ENCODE measurements around the gene NDUFAF7. TPM values are rescaled to one million over a fixed set of nuclear protein-coding genes. Genes with fewer than 3 reads are reported as not detected.
A peak's percentile ranks its signal among the peaks of the same experiment; 100 is the strongest.

NDUFAF7 gene
- total and polyA plus RNA-seq, 2 of the 13 experiments (the other 11 are each of a cell fraction or from before 2014, with no cell fraction given) = 27.0 to 40.8 TPM

- TF ChIP-seq ZNF879 (CRISPR knock-in tag; IDR thresholded peaks at IDR 0.05) (peak; percentile 93; the same call in 1 of the 2 replicates), ZNF788 (CRISPR knock-in tag; IDR thresholded peaks at IDR 0.05; ENCODE audit: borderline replicate concordance) (peak; percentile 95; the same call in 1 of the 2 replicates), E2F2 (CRISPR knock-in tag; IDR thresholded peaks at IDR 0.05; ENCODE audit: borderline replicate concordance) (no peak), ZNF280B (CRISPR knock-in tag; IDR thresholded peaks at IDR 0.05; ENCODE audit: borderline replicate concordance) (peak; percentile 99), MTERF4 (CRISPR knock-in tag; IDR thresholded peaks at IDR 0.05) (no peak), SMARCE1 (IDR thresholded peaks at IDR 0.05; ENCODE audit: borderline replicate concordance) (no peak), ZNF576 (CRISPR knock-in tag; IDR thresholded peaks at IDR 0.05) (no peak), GRHL1 (CRISPR knock-in tag; conservative IDR thresholded peaks at IDR 0.05) (no peak), MAX (IDR thresholded peaks at IDR 0.05) (peak; percentile 97), ZNF317 (CRISPR knock-in tag; IDR thresholded peaks at IDR 0.05) (peak; percentile 52), IKZF1 (IDR thresholded peaks at IDR 0.05) (no peak), TFAP4 (IDR thresholded peaks at IDR 0.05; ENCODE audit: borderline replicate concordance, low read depth) (0 out of 2 replicates have a peak, but pooled peaks have one; percentile 8), ZNF782 (CRISPR knock-in tag; IDR thresholded peaks at IDR 0.05; ENCODE audit: borderline replicate concordance) (peak; percentile 90), ZNF580 (CRISPR knock-in tag; IDR thresholded peaks at IDR 0.05; ENCODE audit: borderline replicate concordance, low read depth) (peak; percentile 91; the same call in 1 of the 2 replicates), ZNF577 (CRISPR knock-in tag; IDR thresholded peaks at IDR 0.05; ENCODE audit: borderline replicate concordance, low read depth) (no peak; the same call in 1 of the 2 replicates), ZNF737 (CRISPR knock-in tag; IDR thresholded peaks at IDR 0.05; ENCODE audit: borderline replicate concordance) (peak; percentile 97), KDM6A (CRISPR knock-in tag; IDR thresholded peaks at IDR 0.05; ENCODE audit: low read depth) (peak; percentile 23; the same call in 1 of the 2 replicates), MIER2 (CRISPR knock-in tag; IDR thresholded peaks at IDR 0.05) (no peak), ZC3H4 (CRISPR knock-in tag; IDR thresholded peaks at IDR 0.05; ENCODE audit: borderline replicate concordance) (no peak)
These were observed 34.9 kb upstream of the NDUFAF7 start, which contains the start of gene CEBPZOS (continued) for GRCh38 chr2:37196320-37197195.
